HG03469 (cell line): ENCODE results near the gene TUBB2A.
"Not testable (repeated sequence)": the region's sequence is repeated elsewhere in the genome, so short reads cannot be mapped to it uniquely, and the experiment has no call there.

ENCODE experiments used
- ATAC-seq: cut with Tn5 transposase; IDR thresholded peaks from one replicate; pipeline ENCODE4 v1.9.1; 2021; ENCODE audit warnings: mild to moderate bottlenecking, moderate library complexity, moderate number of reproducible peaks; ENCODE audit not compliant: unreplicated experiment

TUBB2A gene

GRCh38 chr6:3156184-3157130 lies 887 bp downstream of the TUBB2A start:
- ATAC-seq: not testable (repeated sequence)

GRCh38 chr6:3155416-3155815 lies 1.9 kb downstream of the TUBB2A start:
- not testable (repeated sequence) for ATAC-seq

DNA sequence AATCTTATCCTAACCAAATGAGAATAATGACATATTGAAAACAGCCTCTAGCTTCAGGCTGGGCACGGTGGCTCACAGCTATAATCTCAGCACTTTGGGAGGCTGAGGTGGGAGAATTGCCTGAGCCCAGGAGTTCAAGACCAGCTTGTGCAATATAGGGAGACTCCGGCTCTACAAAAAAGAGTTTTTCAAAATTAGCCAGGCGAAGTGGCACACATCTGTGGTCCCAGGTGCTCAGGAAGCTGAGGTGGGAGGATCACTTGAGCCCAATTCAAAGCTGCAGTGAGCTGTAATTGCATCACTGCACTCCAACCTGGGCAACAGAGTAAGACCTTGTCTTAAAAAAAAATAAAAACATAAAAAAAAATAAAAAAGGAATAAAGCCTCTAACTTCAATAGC lies 4.7 kb downstream of the TUBB2A start:
- no peak for ATAC-seq

- ATAC-seq: no peak
Observed at GRCh38 chr6:3151691-3152090, 5.7 kb downstream of the TUBB2A start.

- no peak for ATAC-seq
Observed at GRCh38 chr6:3147914-3148757, 9.2 kb downstream of the TUBB2A start.

DNA sequence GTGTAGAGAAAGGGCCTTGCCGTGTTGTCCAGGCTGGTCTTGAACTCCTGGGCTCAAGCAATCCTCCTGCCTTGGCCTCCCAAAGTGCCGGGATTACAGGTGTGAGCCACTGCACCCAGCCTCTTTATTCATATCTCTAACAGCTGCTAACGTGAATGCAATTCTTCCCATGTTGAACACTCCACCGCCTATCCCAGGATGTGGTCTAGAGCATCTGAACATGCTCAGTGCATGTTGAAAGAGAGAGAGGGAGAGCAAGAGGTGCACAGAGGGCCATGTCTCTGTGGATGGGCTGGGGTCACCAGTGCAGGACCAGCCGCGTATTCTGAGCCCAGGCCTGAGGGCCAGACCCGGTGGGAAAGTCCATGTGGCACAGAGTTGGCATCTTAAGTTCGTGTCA lies 12.8 kb downstream of the TUBB2A start:
- ATAC-seq: no peak

GRCh38 chr6:3143158-3143557 lies 14.2 kb downstream of the TUBB2A start:
- ATAC-seq: no peak

DNA sequence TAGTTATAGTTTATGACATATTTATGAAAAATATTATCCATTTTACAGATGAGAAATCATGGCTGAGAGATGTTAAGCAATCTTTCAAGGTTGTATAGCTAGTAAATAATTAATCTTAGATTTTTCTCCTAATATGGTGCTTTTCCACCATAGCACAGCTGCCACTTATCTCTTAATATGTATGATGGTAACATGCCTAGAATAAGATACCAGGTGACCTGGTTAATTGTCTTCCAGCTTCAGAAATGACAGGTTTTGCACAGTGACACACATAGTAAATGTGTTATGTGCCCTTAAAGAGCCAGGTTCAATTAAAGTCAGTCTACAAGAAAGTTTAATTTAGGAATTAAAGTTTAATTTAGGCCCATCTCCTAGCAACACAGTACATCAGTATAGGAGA lies 14.8 kb downstream of the TUBB2A start:
- ATAC-seq: no peak

- no peak for ATAC-seq
Observed at GRCh38 chr6:3140201-3140600, 17.1 kb downstream of the TUBB2A start.

- no peak for ATAC-seq
Observed at GRCh38 chr6:3139090-3139903, 18.0 kb downstream of the TUBB2A start.

DNA sequence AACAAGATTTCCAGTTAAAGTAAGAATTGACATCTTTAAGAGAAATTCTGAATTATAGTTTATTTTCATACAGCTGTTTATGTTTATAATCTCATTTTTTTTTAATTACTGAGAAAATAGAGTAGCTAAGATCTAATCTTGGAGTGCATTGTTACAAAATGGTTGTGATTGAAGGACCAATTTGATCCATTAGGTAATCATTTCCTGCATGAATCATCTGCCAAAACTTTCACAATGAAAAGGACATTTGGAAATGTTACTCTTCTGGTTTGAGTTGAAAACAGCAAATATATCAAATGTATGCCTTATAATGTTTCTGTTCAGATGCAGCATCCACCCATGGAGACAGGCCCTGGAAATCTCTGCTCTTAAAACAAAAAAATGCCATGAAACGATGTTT lies 19.0 kb downstream of the TUBB2A start:
- ATAC-seq: no peak

GRCh38 chr6:3137873-3138272 lies 19.5 kb downstream of the TUBB2A start:
- ATAC-seq: not testable (repeated sequence)

DNA sequence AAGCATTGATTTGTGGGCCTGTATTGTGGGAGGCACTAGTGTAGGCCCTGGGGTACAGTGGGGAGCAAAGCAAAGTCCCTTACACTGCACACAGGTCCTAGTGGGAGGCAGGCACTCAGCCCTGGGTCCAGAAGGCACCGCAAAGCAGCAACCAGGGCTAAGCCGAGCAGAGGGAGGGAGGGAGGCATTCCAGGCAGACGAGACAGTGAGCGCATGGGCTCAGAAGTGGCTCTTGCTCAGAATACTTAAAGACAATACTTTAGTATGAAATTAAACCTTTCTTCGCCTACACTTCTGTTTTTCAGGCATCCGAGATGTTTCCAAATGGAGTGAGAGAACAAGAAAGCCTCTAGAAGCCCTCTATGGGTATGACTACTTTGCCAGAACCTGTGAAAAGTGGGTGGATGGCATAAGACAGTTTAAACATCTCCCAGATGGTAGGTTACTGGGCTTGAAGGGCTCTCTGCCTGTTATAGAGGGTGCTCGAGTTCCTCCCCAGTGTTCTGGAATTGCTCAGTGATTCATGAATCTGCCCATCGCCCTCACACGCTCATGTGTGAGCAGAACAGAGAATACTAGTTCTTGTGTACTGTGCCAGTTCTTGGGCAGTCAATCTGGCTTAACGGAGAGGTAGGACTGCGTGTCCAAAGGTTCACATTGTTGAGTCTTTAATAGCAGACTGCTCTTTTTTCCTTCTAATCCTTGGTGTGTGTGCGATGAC lies 20.1 kb downstream of the TUBB2A start:
- no peak for ATAC-seq

DNA sequence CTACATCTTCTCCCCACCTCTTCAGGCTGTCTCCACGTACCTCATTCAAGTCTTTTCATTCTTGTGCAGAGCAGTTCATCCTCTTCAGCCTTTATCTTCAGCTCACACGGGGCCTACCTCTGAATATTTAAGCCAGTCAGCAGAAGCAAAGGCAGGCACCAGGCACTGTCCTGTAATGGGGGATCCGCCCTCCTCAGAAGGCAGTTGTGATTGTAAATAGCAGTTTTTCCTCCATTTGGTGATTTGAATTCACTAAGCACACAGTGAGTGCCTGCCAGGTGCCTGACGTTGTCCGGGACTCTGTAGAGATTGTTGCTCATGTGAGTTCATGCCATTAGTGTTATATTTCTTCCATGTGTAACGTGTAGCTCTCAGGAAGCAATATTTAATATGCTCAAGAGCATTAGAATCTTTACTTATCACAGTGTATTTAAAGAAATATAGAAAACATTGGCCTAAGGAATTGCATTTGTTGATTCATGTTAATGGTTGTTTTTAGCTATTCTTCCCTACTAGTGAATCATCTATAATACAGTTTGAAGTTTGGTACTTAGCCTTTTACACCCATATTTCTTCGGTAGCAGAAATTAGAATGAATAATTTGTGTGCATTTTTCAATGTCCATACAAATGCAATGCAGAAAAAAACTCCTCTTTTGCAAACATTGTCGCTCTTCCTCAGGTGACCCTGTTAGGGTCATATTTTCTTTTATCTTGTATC lies 20.9 kb downstream of the TUBB2A start:
- no peak for ATAC-seq

- no peak for ATAC-seq
Observed at GRCh38 chr6:3135668-3136291, 21.6 kb downstream of the TUBB2A start.

DNA sequence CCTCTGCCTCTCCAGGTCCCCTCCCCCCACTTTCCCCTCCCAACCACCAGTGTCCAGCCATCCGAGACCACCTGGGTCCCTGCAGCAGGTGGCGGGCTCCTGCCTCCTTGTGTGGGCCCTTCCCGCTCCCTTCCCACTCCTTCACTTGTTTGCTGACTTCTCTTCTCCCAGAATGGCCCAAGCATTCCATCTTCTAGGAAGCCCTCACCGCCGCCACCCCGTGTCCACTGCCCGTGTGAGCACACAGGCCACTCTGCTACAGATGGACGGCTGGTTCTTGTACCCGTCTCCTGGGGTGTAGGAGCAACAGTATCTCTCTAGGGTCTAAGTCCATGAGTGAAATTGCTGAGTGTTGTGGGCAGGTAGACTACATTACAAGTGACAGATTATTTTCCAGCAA lies 23.8 kb downstream of the TUBB2A start:
- no peak for ATAC-seq

- no peak for ATAC-seq
Observed at GRCh38 chr6:3131695-3132094, 25.6 kb downstream of the TUBB2A start.

DNA sequence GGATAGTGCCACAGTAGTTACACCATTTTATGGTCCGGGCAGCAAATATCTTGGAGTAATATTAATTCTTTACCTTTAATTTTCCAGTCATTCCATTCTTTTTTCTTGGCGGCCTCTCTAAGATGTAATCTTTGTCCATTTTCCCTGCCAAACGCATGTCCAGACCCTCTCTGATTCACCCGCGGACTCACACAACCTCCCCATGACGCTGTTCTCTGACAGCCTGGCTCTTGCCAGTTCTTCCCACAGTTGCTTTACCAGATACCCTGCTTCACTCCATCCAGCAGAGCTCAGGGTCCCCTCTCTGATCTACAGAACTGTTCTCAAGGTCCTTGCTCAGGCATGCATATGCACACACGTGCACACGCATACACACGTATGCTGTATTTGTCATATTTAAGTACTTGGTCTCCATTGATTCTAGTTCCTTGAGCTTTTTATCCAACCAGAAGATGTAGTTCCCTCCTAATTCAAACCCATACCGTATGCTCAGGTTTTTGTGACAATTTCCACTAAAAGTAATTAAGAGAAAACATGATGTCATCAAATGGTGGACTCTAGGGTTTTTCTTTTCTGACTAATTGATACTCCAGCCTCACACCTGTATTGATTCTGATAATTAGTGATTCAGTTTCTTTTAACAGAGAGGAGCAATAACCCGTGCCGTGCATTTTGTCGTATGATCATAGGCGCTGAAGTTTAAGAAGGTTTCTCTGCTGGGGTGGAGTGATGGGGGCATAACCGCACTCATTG lies 28.8 kb downstream of the TUBB2A start:
- ATAC-seq: no peak
